Fibroblast of villous mesenchyme (primary cell): Measurements from ENCODE around the gene MED25. TPM values are rescaled to one million over a fixed set of nuclear protein-coding genes. Genes with fewer than 3 reads are reported as not detected.

Experiments used
- DNase-seq: peaks from one replicate; pipeline ENCODE4 v3.0.0-alpha.2; 2010; ENCODE audit warnings: low read depth
- H3K4me3 ChIP-seq: 2 replicates; pipeline ENCODE4 v1.5.1; 2011; ENCODE audit warnings: low read depth, mild to moderate bottlenecking, low read length
- CTCF ChIP-seq: IDR thresholded peaks from 2 replicates; pipeline ENCODE4 v1.5.1; 2012; ENCODE audit warnings: low read depth, mild to moderate bottlenecking, low read length; ENCODE audit not compliant: insufficient read depth
- total RNA-seq: library from RNA; depleted of rRNA; stranded (reverse); fragments of >200 nt; gene quantifications from 2 replicates; pipeline ENCODE4 v1.2.3, GENCODE V29; 2012

Gene MED25
- total RNA-seq, 1 donor = 21.6 TPM

- no peak for TF ChIP-seq CTCF
- DNase-seq = no peak
- no peak overlapping the region for H3K4me3 ChIP-seq
These were observed 54.4 kb downstream of the MED25 start for GRCh38 chr19:49872245-49873128.

GRCh38 chr19:49873129-49873521 is 55.0 kb downstream of the MED25 start:
- no peak overlapping the region for H3K4me3 ChIP-seq
- no peak for DNase-seq
- no peak for TF ChIP-seq CTCF

GRCh38 chr19:49873834-49874233 is 55.7 kb downstream of the MED25 start:
- no peak for TF ChIP-seq CTCF

GRCh38 chr19:49874503-49875157 is 56.5 kb downstream of the MED25 start:
- peak overlapping the region; percentile 95 for H3K4me3 ChIP-seq
- DNase-seq = no peak

More at GRCh38 chr19:49873834-49874233, 55.7 kb downstream of the MED25 start:
- no peak overlapping the region for H3K4me3 ChIP-seq
- DNase-seq = no peak

GRCh38 chr19:49875177-49875576 is 57.1 kb downstream of the MED25 start:
- no peak for DNase-seq
- H3K4me3 ChIP-seq = peak overlapping the region; percentile 95
- TF ChIP-seq CTCF = no peak

More at GRCh38 chr19:49874503-49875157, 56.5 kb downstream of the MED25 start:
- TF ChIP-seq CTCF = no peak

- DNase-seq = peak; percentile 52
- peak overlapping the region; percentile 95 for H3K4me3 ChIP-seq
- no peak for TF ChIP-seq CTCF
These were observed 57.9 kb downstream of the MED25 start for GRCh38 chr19:49875857-49876421.
